Heart left ventricle (tissue), 13 donors: ENCODE data around the gene LGALS7B.
"Not testable (repeated sequence)": the region's sequence is repeated elsewhere in the genome, so short reads cannot be mapped to it uniquely, and the experiment has no call there.

ENCODE experiments used
- CTCF ChIP-seq, 12 donors: fragments of 200-600 bp; sonication (generic) in 4 of 12; IDR thresholded peaks; one replicate each; pipeline versions ENCODE4 v1.5.0 to v1.8.0; 2018 to 2022; ENCODE audit warnings: antibody characterized with exemption in 12 of 12, mild to moderate bottlenecking in 5 of 12
- POLR2A ChIP-seq, 2 donors: fragments of 450-650 bp; IDR thresholded peaks; one replicate each; pipeline ENCODE4 v1.6.1; 2017; ENCODE audit warnings: antibody characterized with exemption in 2 of 2, mild to moderate bottlenecking in 2 of 2, moderate library complexity in 2 of 2
- donor health status: ischemic (EF 13 %, LVEDD 7.1; RV severe dilation, severe dysfunction).
- donor health status: DM: no; HTN: yes; CAD: no.
- donor health status: DM: no; HTN: no; CAD: no.
- donor health status: ischemic (EF 25% LVEDD 6.9; RV normal size, moderate dysfunction).
- donor health status: ischemic (EF 25% LVEDD 5.7; RV mildly dilated, moderate dysfunction).
- donor health status: ischemic (EF 35%, LVEDD 5.7; RV mildly dilated, moderate dysfunction).
- donor health status: nonischemic (EF 11% LVEDD 7.7; RV severe dilation, severe dysfunction).
- donor health status: DM: yes; HTN: yes; CAD: no.
- donor health status: PGD.
- donor health status: ischemic (EF 29% LVEDD 5.4; RV normal size, mild dysfunction).
- donor health status: nonischemic (EF 23%, LVEDD 6.1; RV moderate dilation, normal function).

- TF ChIP-seq CTCF, POLR2A (IDR thresholded peaks at IDR 0.05): not testable (repeated sequence)
Measured at GRCh38 chr19:38807374-38808098, 18.5 kb downstream of the LGALS7B start.
